HG03103 (cell line): ENCODE data around the gene TREM1.

ENCODE experiments used
- ATAC-seq: cut with Tn5 transposase; IDR thresholded peaks from one replicate; pipeline ENCODE4 v1.9.1; 2021; ENCODE audit warnings: low read depth; ENCODE audit not compliant: unreplicated experiment

Gene TREM1

GRCh38 chr6:41286544-41287346, at the start of gene TREM1:
Gene TREM1, minus strand, starts transcription at chr6:41286682. Its CDS starts 27 bp downstream, at chr6:41286655.
- no peak for ATAC-seq

- ATAC-seq = no peak
These were observed 49.5 kb upstream of the TREM1 start for GRCh38 chr6:41335943-41336342.

- no peak for ATAC-seq
These were observed 48.8 kb upstream of the TREM1 start, which contains the start of gene NCR2 for GRCh38 chr6:41335296-41335695. Gene NCR2, plus strand, starts transcription at chr6:41335608. Its CDS starts 269 bp downstream, at chr6:41335877.

- no peak for ATAC-seq
These were observed 48.1 kb upstream of the TREM1 start for GRCh38 chr6:41334482-41335040.

GRCh38 chr6:41332842-41333736, 46.6 kb upstream of the TREM1 start:
- ATAC-seq = peak; percentile 4

GRCh38 chr6:41332241-41332640, 45.8 kb upstream of the TREM1 start:
- no peak for ATAC-seq

- ATAC-seq = no peak
These were observed 45.1 kb upstream of the TREM1 start for GRCh38 chr6:41331401-41332150.

- no peak for ATAC-seq
These were observed 40.7 kb upstream of the TREM1 start for GRCh38 chr6:41327177-41327576.

- no peak for ATAC-seq
These were observed 39.6 kb upstream of the TREM1 start for GRCh38 chr6:41326092-41326491.

- no peak for ATAC-seq
These were observed 39.1 kb upstream of the TREM1 start for GRCh38 chr6:41325446-41326066.

GRCh38 chr6:41321183-41321582, 34.7 kb upstream of the TREM1 start:
- ATAC-seq = no peak

GRCh38 chr6:41318654-41319565, 32.4 kb upstream of the TREM1 start:
- peak; percentile 80 for ATAC-seq

- ATAC-seq = no peak
These were observed 31.8 kb upstream of the TREM1 start for GRCh38 chr6:41318261-41318653.

- no peak for ATAC-seq
These were observed 29.6 kb upstream of the TREM1 start for GRCh38 chr6:41315943-41316620.

GRCh38 chr6:41315203-41315602, 28.7 kb upstream of the TREM1 start:
- no peak for ATAC-seq

GRCh38 chr6:41306187-41306854, 19.8 kb upstream of the TREM1 start:
- no peak for ATAC-seq

GRCh38 chr6:41302638-41303037, 16.2 kb upstream of the TREM1 start:
- ATAC-seq = no peak
